GM12874 (cell line): ENCODE results near the gene OLIG2.

Source experiments
- TF ChIP-seq, protein P1 (sequence below): IDR thresholded peaks from 2 replicates; pipeline ENCODE4 v1.5.1; 2011; ENCODE audit warnings: low read depth, mild to moderate bottlenecking, control low read depth, low read length, moderate library complexity; ENCODE audit not compliant: insufficient read depth

The OLIG2 gene

GRCh38 chr21:32990666-32991065 lies 35.1 kb upstream of the OLIG2 start:
- TF ChIP-seq, protein P1, sequence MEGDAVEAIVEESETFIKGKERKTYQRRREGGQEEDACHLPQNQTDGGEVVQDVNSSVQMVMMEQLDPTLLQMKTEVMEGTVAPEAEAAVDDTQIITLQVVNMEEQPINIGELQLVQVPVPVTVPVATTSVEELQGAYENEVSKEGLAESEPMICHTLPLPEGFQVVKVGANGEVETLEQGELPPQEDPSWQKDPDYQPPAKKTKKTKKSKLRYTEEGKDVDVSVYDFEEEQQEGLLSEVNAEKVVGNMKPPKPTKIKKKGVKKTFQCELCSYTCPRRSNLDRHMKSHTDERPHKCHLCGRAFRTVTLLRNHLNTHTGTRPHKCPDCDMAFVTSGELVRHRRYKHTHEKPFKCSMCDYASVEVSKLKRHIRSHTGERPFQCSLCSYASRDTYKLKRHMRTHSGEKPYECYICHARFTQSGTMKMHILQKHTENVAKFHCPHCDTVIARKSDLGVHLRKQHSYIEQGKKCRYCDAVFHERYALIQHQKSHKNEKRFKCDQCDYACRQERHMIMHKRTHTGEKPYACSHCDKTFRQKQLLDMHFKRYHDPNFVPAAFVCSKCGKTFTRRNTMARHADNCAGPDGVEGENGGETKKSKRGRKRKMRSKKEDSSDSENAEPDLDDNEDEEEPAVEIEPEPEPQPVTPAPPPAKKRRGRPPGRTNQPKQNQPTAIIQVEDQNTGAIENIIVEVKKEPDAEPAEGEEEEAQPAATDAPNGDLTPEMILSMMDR, result no peak

- TF ChIP-seq, protein P1, result no peak
Observed at GRCh38 chr21:32991361-32991760, 34.4 kb upstream of the OLIG2 start.

DNA sequence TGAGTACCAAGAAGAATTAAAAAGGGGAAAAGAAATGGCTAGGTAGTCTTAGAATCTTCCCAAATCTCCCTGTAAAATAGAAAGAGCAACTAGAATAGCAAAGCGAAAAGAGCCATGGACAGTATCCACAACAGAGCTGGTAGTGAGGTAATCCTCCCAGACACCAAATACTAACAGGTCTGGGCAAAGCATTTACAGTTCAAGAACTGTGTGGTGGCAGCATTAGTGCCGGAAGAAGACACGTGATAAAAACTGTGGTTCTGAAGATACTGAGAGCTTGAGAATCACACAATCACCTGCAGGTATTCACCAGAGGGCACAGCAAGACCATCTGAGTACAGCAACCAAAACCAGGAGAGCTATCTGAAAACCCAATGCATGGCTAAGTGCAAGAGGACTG lies 31.8 kb upstream of the OLIG2 start:
- TF ChIP-seq, protein P1, result no peak

- TF ChIP-seq, protein P1, result peak; percentile 17; the same call in 1 of the 2 replicates
Observed at GRCh38 chr21:32994305-32994704, 31.4 kb upstream of the OLIG2 start.

DNA sequence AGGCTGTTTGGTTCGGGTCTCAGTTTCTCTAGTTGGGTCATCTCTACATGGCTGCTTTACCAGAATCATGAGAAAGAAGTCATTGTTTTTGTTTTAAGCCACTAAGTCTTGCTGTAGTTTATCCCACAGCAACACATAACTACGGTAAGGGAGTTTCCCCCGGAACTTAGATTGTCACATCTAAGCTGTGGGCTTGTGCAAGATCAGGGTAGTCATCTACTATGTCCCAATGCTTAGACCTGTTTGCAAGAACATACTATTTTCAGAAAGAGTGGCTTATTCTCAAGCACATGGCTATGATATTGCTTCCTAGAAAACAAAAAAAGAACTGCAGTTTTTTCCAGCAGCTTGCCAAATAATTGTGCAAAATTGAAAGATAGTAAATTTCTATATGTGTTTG lies 18.0 kb upstream of the OLIG2 start:
- TF ChIP-seq, protein P1, result no peak

DNA sequence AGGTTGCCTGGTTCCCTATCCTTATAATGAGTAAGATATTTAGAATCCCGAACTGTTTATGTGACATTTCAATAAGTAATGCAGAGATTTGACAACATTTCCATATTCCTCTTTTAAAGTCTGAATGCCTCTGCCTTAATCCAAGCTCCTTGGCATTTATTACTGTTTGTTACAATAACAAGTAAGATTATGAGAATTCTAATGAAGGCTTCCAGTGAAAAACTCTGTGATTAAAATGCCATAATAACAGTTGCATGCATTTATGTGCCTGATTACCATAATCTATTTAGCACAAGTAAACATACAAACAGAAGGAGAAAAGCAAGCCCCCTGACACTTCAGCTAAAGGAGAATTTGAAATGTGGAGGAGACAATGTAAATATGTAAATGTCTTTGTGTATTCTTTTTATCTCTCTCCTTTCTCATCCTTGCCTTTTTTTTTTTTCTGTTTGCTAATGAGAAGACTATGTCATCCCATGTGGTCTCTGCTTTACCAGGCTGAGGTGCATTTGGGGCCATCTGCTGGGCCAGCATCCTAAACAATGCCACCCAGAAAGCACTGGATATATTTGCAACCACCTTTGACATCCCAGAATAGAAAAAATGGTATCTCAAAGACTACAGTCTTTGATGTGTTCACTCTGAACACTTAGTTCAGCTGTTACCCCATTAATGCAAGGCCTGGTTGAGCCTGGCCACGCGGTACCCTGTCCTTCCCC lies 17.2 kb upstream of the OLIG2 start:
- TF ChIP-seq, protein P1, result no peak

GRCh38 chr21:33010931-33011330 lies 14.8 kb upstream of the OLIG2 start:
- TF ChIP-seq, protein P1, result no peak
